GDM1 (cell line): ENCODE data around the gene DISC1.
"Not testable (repeated sequence)": the region's sequence is repeated elsewhere in the genome, so short reads cannot be mapped to it uniquely, and the experiment has no call there.

Experiments used
- DNase-seq: peaks from one replicate; lab custom pipeline; 2025; lab: John Stamatoyannopoulos, UW

Gene DISC1

GRCh38 chr1:231931146-231931545 lies 304.6 kb downstream of the DISC1 start:
- no peak for DNase-seq

DNA sequence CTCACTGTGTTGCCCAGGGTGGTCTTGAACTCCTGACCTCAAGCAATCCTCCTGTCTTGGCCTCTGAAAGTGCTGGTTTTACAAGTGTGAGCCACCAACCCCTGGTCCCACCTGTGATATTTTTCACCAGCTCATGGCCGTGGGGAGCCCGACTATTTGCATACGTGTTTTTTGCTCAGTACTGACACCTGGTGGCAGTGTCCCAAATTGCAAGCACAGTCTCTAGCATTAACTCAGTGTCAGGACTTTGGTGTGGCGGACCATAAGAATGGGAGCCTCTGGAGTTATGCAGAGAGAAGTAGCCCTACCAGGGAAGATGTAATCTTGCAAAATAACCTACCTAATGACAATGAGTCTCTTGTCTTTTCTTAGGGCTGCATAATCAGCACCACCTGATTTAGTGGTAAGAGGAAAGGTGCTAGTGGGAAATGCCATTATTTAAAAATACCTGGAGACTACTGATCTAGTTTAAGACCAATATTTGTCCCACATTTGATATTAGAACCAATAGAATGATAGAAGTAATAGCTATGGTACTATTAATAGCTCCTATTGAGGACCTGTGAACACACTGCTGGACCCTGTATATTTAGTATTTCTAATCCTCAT lies 305.4 kb downstream of the DISC1 start:
- DNase-seq: no peak

DNA sequence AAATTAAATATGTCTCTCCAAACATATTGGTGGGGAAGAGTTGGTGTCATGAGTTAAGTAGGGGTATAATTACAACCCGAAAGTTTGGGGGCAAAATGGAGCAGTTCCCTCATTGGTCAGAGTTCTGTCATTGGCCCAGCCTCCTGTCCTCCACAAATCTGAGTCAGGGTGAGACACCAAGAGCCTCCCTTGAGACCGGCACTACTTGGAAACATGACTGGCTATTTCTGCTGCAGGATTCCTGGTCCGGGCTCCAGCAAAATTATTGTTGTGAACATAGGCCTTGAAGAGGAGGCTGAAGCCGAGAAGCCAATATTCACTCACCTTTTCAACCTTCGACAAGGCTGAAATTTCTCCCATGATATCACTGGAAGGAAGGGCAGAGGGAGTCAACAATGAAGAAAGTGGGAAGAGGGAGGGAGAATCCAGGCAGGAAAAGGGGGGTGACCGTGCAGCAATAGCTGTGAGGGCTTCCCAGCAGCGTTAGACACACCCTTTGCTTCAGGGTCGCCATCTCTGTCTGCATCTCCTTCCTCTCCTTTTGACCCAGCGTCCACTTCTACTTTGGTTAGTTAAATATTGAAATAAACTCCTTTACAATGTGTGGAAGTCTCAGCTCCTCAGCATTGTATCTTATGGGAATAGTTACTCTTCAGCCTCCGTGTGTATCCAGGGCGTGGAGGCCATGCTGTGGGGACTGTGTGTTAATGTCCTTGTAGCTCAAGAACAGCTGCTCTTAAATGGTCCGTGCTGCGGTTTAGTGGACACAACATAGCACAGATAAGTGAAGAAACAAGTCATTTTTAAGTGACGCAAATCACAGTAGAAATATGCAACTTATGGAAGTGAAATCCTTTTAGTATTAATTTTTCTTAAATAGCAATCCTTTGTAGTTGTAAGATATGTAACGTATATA lies 307.4 kb downstream of the DISC1 start:
- DNase-seq: no peak

GRCh38 chr1:231934797-231935196 lies 308.2 kb downstream of the DISC1 start:
- DNase-seq: no peak

GRCh38 chr1:231935856-231936255 lies 309.3 kb downstream of the DISC1 start:
- no peak for DNase-seq

- DNase-seq: no peak
These were observed 310.6 kb downstream of the DISC1 start for GRCh38 chr1:231936983-231937775.

- DNase-seq: no peak
These were observed 311.6 kb downstream of the DISC1 start for GRCh38 chr1:231938211-231938610.

DNA sequence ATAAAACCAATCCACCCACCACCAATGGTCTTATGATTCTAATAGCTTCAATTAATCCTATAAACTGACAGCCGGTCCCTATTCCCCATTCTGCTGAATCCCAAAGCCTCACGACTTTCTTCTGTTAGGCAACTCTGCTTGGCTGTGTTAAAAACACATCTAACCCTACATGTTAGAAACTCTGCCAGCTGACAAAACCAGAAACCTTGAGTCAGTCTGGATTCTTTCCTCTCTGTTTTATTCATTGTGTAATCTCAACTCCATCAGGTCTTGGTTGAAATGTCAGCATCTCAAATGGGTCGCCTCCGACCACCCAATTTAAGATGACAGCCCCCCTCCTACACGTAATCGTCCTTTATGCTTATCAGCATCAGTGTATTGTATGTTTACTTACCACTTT lies 312.1 kb downstream of the DISC1 start:
- DNase-seq: no peak

GRCh38 chr1:231939118-231939517 lies 312.5 kb downstream of the DISC1 start:
- DNase-seq: no peak

DNA sequence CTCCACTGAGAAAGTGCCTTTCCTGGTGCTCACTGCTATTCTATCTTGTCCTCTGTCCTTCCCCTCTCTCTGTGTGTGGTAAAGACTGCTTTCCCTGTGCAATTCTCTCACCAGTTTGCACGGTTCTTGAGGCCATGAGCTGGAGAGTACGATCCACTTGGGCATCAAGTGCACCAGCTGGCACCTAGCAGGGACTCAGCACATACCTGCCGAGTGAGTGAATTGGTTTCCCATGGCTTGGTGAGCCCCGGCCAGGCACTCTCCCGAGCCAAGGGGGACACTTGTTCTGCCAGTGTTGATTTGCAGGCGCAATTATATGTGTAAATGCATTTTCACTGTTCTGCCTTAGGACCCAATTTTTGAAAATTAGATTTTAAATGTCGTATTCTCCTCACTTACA lies 313.5 kb downstream of the DISC1 start:
- no peak for DNase-seq

DNA sequence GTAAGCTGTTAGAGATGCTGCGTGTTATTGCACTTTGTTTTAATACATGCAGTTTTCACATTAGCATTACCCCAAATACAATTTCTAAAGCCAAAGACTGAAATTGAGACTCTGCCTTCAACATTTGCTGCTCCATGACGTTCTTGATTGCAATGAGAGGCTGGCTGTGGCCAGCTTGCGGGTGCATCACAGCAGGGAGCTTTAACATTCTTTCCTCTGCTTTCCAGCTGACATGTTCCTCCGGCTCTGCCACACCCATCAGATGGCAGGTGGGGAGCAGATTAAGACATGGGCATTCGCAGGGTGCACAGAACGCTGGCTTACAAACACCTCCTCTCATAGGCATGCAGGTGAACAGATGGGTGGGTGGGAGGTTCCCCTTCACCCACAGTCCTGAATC lies 314.1 kb downstream of the DISC1 start:
- DNase-seq: no peak

GRCh38 chr1:231943084-231943483 lies 316.5 kb downstream of the DISC1 start:
- no peak for DNase-seq

GRCh38 chr1:231948102-231948501 lies 321.5 kb downstream of the DISC1 start:
- not testable (repeated sequence) for DNase-seq

DNA sequence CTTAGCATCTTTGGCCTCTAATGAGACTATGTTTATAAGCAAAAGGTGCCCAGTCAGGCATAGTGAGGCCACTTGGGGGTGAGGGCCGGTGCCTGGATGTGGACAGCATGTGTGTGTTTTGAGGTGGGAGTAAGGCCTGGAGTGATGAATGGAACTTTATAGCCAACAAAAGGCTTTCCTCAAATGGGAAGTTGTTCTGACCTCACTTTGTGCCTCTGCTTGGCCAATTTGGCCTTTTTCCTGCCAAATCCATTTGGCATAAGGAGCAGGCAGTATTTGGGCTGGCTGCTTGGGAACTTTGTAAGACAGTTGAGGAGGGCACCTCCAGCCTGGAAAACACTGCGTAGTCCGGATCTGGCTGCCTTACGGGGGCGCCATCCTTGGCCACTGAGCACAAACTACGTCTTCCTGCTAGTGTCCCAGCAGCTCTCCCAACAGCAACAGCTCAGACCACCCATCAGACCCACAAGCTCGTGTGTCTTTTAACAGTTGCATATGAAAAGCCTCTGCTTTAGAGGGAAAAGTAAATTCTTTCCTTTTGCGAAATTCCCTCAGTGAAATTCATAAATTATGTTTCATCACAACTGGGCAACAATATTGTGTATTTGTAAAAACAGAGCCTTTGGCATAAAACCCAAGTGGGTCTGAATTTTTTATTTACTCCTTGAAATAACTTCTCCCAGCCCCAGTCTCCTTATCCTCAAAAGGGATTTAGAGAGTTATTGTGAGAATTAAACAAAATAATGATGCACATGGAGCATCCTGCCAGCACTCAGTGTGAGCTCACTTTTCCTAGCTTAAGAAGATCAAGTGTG lies 322.9 kb downstream of the DISC1 start:
- no peak for DNase-seq

GRCh38 chr1:231950331-231951128 lies 323.9 kb downstream of the DISC1 start:
- DNase-seq: no peak

DNA sequence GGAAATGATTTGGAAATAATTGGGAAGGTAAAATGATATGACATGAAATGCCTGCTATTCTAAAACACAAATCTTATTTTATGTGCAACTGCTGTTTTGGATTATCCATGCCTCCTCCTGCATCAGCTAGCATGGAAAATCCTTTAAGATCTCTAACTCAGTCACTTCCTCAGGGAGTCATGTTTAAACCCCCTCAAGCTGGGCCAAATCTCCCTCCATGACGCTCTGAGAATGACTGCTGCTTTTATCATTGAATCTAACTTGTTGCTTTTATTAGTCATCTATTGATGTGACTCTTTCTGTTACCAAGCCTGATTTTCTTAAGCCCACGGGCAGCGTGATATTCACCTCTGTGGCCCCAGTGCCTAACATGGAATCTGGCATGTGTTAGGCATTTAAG lies 324.8 kb downstream of the DISC1 start:
- no peak for DNase-seq

DNA sequence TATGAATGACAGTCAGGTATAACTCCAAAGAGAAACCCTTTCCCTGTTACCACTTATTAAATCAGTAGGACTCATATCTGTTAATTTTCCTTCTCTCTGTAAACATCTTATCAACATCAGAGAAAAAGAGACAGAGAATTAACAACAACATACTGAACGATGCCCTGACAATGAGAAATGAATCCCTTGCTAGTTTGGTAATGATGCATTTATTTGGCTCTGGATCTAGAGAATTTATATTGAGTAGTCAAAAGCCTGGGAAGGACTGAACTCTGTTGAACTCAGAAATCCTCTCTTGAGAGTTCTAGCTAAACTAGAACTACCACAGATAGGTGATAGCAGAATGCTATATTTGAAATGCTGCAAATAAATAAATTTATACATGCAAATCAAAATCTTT lies 325.6 kb downstream of the DISC1 start:
- no peak for DNase-seq

DNA sequence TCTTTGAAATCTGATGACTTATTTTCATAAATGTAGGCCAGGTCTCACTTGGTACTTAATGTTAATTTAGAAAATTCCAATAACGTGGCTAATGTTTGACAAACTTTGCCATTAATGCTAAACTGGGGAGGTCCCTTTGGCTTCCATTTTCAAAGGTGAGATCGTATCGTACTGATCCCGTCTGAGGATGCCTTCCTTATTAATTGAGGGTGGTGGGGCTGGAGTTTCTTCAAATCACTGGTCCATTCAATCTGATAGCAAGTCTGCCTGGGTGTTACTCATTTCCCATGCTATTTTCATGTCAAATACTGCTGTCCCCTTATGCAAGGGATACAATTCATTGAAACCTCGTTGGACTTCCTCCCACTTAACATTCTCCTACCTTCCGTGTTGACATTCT lies 327.1 kb downstream of the DISC1 start:
- no peak for DNase-seq

- no peak for DNase-seq
These were observed 328.2 kb downstream of the DISC1 start for GRCh38 chr1:231954751-231955150.

GRCh38 chr1:231957359-231957758 lies 330.8 kb downstream of the DISC1 start:
- no peak for DNase-seq

GRCh38 chr1:231958448-231958847 lies 331.9 kb downstream of the DISC1 start:
- DNase-seq: no peak
